Activated CD8-positive, alpha-beta memory T cell treated with anti-CD3 and anti-CD28 coated beads, Interleukin-2, amount 50 U/mL, for 1 hour (primary cell): ENCODE measurements around the gene NEK5.
"Not testable (repeated sequence)": the region's sequence is repeated elsewhere in the genome, so short reads cannot be mapped to it uniquely, and the experiment has no call there.

Experiments used
- DNase-seq: peaks from one replicate; pipeline ENCODE4 v3.0.0-alpha.2; 2020; ENCODE audit errors: extremely low read depth

Gene NEK5

DNA sequence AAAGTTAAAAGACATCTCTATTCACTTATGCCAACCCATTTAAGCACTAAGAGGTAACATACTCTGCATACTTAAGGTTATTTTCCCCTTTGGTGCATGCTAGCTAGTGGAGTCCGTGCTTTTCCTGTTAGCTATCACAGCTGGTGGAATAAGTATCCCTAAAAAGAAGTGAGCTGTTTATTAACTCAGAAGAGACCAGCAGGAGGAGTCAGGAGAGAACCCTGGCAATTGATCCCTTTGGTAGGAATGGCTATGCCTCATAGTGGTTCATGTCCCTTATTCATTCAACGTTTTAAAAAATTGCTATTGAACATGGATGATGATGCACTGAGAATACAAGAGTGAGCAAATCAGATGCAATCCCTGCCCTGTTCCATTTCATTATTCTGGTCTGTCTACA is 12.4 kb upstream of the NEK5 start:
- DNase-seq = no peak

- no peak for DNase-seq
These were observed 8.6 kb upstream of the NEK5 start for GRCh38 chr13:52137489-52137888.

DNA sequence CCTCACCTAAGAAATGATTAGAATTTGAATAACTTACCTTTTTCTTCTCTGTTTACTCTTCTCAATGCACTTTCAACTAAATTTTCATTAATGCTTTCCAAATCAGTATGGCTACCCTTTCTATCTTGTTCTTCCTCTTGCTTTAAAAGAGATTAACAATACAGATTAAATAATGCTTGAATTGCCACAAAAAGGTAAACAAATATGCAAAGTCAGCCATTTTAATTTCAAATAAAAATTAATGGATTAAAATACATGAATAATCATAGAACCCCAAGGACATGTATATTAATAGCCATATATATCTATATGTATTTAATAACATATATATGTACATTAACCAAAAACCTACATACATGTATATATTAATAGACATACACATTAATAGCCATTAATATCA is 7.9 kb upstream of the NEK5 start:
- DNase-seq = no peak

GRCh38 chr13:52130641-52131040 is 1.8 kb upstream of the NEK5 start:
- DNase-seq = no peak

GRCh38 chr13:52127783-52128702 is 830 bp downstream of the NEK5 start:
- no peak for DNase-seq

GRCh38 chr13:52127378-52127777 is 1.5 kb downstream of the NEK5 start:
- no peak for DNase-seq

GRCh38 chr13:52125547-52125946 is 3.3 kb downstream of the NEK5 start:
- no peak for DNase-seq

DNA sequence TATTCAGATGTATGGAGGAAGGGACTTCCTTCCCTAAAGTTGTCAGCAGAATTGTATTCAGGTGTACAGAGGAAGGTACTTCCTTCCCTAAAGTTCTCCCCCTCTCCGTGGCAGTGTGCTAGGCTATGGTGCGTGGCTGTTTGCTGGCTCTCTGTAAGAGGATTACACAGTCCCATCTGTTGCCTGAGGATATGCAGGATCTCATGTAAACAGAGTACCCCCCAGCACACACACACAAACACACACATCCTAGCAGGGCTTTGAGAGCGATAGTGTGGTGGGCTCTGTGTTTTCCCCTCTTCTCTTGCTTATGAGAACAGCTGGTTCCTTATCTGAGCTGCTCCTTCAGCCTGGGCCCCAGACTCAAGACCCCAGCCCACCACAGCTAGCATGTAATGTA is 10.3 kb downstream of the NEK5 start:
- DNase-seq = no peak

DNA sequence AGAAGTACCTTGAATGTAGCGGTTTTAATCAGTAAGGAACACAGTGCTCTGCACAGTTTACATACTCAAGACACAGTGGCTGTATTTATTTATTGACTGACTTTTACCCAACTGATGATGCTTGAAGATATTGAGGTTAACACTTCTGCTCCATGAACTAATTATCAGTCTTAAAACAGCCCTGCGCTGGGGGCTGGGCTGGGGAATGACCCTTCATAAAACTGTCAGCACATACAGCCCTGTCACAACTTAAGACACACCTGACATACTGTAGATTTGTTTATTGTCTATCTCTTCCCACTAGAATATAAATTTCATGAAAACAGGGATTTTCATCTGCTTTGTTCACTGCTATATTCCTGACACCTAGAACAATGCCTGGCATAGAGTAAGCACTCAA is 10.8 kb downstream of the NEK5 start:
- DNase-seq = no peak

- DNase-seq = no peak
These were observed 16.3 kb downstream of the NEK5 start for GRCh38 chr13:52112591-52112990.

- DNase-seq = no peak
These were observed 19.7 kb downstream of the NEK5 start for GRCh38 chr13:52109116-52109670.

DNA sequence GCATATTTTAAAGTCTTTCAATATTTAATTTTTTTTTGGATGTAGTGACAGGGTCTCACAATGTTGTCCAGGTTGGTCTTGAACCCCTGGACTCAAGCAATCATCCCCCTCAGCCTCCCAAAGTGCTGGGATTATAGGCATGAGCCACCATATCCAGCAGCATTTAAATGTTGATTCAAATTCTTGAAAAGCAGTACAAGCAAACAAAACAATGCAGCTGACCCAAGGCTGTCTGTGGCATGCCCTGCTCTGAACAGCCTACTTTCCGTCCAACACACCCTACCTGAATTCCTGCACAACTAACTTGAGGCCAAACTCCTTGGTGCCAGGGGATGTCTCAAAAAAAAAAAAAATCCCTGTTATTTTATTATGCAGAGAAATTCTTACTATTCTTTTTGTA is 23.0 kb downstream of the NEK5 start:
- no peak for DNase-seq

DNA sequence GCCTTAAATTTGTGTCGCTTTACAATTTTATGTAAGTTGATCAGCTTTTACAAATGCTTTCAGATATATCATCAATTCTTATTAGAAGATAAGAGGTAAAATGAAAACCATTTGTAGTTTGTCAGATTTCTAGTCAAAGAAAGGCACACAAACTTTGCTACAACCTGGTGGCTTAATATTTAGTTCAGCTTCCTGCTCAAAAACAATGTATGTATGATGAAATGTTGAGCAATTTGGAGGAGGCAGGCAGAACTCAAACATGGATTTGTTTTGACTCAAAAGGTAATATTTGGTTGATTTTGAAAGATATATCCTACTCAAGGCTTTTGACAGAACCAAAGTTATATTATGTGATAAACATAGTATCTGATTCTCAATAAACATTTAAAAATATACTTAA is 24.2 kb downstream of the NEK5 start:
- DNase-seq = no peak

GRCh38 chr13:52103386-52103785 is 25.5 kb downstream of the NEK5 start:
- DNase-seq = no peak

DNA sequence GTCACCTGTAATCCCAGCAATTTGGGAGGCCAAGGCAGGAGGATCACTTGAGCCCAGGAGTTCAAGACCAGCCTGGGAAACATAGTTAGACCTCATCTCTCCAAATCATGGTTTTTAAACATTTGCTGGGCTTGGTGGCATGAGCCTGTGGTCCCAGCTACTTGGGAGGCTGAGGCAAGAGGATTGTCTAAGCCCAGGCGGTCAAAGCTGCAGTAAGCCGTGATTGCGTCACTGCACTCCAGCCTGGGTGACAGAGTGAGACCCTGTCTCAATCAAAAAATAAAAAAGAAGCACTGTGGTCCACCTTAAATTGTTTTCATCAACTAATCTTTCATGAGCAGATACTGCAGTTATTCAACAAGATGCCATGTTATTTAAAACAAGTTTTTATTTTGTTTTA is 26.4 kb downstream of the NEK5 start:
- DNase-seq = not testable (repeated sequence)

DNA sequence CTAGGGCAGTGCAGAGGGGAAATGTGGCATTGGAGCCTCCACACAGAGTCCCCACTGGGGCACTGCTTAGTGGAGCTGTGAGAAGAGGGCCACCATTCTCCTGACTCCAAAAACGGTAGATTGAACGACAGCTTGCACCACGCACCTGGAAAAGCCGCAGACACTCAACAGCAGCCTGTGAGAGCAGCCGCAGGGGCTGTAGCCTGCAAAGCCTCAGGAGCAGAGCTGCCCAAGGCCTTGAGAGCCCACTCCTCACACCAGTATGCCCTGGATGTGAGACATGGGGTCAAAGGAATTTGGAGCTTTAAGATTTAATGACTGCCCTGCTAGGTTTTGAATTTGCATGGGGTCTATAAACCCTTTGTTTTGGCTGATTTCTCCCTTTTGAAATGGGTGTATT is 31.7 kb downstream of the NEK5 start:
- DNase-seq = no peak

- no peak for DNase-seq
These were observed 32.1 kb downstream of the NEK5 start for GRCh38 chr13:52096748-52097147.

- no peak for DNase-seq
These were observed 32.8 kb downstream of the NEK5 start for GRCh38 chr13:52096062-52096461.

GRCh38 chr13:52092087-52092486 is 36.8 kb downstream of the NEK5 start:
- no peak for DNase-seq

DNA sequence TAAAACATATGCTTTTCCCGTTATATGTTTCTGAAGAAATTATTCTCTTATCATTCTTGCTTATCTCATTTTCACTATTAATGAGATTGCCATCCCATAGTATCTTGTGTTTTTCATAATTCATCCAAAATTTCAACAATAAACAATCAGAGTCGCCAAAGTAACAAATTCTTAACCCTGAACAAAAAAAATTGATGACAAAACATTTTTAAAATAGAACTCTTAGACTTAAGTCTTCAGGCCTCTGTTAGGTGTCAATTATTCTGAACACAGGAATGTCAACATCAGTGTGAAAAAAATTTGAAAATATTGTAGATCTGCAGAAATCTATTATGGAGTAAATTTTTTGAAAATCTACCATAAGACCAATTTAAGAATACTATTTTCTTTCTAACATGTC is 37.4 kb downstream of the NEK5 start:
- no peak for DNase-seq

GRCh38 chr13:52085421-52085820 is 43.5 kb downstream of the NEK5 start:
- no peak for DNase-seq

DNA sequence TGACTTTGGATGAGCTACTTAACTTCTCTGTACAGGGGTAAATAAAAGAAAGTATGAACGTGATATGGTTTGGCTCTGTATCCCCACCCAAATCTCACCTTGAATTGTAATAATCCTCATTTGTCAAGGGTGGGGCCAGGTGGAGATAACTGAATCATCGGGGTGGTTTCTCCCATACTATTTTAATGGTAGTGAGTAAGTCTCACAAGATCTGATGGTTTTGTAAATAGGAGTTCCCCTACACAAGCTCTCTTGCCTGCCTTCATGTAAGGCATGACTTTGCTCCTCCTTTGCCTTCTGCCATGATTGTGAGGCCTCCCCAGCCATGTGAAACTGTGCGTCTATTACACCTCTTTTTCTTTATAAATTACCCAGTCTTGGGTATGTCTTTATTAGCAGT is 43.9 kb downstream of the NEK5 start:
- not testable (repeated sequence) for DNase-seq

DNA sequence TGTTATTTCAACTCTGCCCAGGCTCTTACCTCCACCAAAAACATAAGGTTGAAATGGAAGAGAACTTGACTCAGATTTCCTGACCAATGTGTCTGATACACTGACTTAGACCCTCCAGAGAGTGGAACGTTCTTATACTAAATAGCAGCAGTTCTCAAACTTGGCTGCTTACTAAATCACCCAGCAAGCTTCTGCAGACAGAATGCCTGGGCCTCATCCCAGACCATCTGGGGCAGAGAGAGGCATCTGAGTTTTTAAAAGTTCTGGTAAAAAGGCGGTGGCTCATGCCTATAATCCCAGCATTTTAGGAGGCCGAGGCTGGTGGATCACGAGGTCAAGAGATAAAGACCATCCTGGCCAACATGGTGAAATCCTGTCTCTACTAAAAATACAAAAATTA is 46.3 kb downstream of the NEK5 start:
- no peak for DNase-seq

DNA sequence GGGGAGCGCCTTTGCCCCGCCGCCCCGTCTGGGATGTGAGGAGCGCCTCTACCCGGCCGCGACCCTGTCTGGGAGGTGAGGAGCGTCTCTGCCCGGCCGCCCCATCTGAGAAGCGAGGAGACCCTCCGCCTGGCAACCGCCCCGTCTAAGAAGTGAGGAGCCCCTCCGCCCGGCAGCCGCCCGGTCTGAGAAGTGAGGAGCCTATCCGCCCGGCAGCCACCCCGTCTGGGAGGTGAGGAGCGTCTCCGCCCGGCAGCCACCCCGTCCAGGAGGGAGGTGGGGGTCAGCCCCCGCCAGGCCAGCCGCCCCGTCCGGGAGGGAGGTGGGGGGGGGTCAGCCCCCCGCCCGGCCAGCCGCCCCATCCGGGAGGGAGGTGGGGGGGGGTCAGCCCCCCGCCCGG is 49.0 kb downstream of the NEK5 start:
- not testable (repeated sequence) for DNase-seq
